Measurements from ENCODE around the gene NAPG.
"Not testable (repeated sequence)": the region's sequence is repeated elsewhere in the genome, so short reads cannot be mapped to it uniquely, and the experiment has no call there.

Gene NAPG

DNA sequence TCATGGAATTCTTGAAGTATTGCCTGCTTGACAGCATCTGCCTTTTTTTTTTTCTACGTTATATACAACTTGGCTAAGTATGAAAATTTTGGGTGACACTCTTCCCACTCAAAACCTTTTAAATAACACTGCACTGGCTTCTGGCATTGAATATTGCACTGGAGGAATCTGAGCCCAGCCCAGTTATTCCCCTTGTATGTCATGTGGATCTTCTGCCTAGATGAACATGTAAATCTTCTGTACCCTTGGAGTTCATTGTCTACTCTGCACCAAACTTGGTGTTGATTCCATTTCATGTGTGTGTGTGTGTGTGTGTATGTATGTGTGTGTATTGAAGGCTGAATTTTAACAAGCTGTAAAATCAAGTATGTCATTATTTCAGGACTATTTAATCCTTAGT, 59.4 kb downstream of the NAPG start:
- no peak for DNase-seq

DNA sequence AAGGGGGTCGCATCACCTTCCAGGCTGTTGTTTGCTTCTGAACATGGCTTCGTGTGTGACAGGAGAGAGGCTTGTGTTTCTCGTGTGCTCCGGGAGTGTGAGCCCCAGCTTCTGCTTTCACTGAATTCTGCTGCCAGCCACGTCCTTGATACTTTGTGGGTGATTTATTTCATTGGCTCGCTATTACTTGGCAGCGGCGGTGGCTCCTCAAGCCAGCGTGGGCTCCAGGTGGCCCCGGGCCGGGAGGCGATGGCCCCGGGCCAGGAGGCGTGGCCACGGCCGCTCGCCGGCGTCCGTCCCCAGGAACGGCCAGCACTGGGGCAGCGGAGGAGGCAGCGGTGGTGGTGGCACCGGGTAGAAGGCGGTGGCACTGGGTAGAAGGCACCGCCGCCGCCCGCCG, 63.1 kb downstream of the NAPG start:
- DNase-seq, result no peak

DNA sequence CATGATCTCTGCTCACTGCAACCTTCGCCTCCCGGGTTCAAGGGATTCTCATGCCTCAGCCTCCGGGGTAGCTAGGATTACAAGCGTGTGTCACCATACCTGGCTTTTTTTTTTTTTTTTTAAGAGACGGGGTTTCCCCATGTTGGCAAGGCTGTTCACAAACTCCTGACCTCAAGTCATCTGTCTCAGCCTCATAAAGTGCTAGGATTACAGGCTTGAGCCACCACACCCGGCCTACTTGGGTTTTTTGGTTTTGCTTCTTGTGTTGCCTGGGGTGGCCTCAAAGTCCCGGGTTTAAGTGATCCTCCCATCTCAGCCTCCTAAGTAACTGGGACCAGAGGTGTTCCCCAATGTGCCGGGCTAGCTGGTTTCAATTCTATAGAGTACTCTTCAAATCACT, 64.6 kb downstream of the NAPG start:
- no peak for DNase-seq

DNA sequence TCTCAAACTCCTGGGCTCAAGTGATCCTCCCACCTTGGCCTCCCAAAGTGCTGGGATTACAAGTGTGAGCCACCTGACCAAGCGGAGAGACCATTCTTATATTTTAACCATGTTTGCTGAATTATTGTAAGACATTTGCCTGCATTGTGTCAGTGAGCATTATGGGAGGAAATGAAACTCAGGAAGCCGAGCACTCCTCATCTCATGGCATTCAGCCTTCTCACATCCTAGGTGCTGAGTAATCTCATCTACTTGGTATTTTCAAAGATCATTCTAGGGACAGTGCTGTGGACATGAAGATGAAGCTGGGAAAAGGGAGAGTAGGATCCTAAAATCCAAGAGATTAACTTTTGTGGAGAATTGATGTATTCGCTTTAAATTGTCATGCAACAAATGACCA, 66.1 kb downstream of the NAPG start:
- no peak for DNase-seq

DNA sequence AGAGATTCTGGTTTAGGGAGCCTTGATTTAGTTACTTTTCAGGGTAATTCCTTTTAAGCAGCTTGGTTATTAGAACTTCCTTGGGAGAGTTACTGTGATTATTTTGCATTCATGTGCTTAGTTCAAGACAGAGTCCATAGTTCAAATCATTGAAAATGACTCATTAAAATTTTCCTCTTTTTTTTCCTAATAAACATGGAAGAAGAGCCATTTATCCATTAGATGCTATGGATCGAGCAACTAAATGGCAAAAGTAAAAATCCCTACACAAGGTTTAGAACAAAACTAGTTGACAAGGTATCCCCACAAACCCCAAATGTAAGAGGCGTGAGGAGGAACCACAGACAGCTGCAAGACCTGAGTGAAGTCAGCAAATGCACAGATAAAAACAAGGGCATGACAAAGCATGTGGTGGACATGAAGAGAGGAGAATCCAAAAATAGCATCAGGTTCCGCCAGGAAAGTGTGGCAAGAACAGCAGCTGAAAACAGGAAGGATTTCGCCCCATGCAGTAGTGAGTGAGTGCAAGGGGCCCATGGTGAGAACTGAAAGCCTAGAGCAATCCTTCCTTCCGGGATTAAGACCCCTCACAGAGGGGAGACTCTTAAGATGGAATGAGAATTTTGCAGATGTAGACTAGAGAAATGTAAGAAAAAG, 67.7 kb downstream of the NAPG start:
- not testable (repeated sequence) for DNase-seq

DNA sequence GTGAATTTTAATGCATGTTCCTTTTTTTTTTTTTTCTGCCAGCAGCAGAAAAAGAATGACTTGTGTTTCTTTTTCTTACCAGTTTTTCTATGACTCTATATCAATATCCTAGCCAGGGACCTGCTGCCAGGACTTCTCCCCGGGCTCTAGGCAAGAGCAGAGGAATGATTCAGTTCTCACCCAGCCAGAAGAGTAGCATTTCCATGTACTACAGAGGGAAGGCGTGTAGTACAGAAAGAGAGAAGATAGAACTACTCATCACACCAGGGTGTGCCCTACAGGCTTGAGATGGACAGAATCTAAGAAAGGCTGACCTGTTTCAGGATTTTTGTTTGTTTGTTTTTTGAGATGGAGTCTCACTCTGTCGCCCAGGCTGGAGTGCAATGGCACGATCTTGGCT, 70.1 kb downstream of the NAPG start:
- not testable (repeated sequence) for DNase-seq

DNA sequence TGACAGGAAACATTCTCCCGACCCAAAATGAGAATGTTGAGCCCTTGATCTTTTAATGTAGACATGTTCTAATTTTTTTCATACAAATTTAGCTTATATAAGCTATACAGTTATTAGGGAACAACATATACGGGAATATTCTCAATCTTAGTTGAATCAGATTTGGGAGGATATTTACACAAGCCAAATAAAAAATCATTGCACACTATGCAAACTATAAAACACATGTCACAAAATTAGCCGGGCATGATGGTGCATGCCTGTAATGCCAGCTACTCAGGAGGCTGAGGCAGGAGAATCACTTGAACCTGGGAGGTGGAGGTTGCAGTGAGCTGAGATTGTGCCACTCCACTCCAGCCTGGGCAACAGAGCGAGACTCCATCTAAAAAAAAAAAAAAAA, 71.9 kb downstream of the NAPG start:
- DNase-seq, result not testable (repeated sequence)

DNA sequence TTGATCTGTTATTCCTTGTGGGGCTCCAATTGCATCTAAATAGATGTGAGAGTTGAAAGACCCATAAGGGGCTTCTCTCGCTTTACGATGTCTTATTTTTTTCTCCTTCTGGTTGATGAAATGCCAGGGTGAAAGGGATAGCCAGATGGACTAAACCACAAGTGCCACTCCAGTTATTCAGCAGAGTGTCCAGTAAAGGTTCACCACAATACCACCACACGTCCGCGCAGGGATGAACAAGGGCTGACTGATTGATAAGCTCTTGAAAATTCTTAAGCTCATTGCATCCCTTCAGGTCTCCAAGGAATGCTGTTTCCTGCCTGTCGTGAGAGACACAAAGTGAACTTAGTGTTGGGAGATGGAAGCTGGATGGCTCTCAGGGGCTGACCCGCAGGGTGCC, 74.9 kb downstream of the NAPG start:
- not testable (repeated sequence) for DNase-seq
